GF-D8 (cell line): ENCODE measurements around the gene PTPRE.

Experiments
- DNase-seq: peaks from one replicate; lab custom pipeline; 2025; lab: John Stamatoyannopoulos, UW

PTPRE gene

DNA sequence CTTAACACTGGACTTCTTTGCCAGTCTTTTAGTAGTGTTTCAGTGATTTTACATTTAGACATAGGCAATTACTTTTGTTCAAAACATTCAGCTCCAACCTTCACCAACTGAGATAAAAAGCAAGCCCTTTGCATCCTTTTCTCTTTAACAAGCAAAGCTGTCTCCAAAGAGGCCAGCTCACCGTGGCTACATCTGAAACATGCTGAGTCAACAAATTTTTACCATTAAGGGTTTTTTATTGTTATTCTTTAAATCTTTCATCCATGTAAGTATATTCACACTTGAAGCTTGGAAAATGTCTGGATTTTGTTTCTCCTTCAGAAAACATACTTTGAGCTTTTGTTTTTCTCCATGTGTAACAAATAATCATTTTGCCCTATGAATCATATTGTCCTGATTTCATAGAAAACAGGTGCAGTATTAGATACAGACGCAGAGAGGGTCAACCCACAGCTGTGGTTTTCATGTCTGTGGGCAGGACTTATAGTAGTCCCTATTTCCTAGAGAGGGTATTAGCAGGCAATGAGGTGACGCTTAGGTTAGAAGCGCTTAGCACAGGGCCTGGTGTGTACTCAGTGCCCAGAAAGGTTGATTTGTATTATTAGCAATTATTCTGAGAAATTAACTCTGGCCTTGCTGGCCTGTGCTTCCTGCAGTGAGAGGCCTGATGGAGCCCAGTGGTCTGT is 119.9 kb downstream of the PTPRE start:
- DNase-seq = no peak

DNA sequence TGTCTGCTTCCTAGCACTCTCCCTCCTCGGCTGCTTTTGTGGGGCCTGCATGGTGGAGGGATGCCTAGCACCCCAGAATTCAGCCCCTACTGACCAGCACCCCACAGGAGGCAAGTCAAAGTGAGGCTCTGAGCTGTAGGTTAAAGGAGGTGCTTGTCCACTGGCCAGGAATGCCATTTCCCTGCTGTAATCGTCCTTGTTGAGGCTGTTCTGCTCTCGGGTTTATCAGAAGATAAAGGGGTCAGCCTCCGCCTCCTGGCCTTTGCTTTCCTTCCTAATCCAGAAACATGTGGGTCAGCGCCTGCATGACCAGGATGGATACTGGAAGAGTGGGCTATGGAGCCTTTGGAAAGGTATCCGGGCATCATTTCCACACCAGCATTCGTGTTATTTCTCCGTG is 120.4 kb downstream of the PTPRE start:
- DNase-seq = no peak

DNA sequence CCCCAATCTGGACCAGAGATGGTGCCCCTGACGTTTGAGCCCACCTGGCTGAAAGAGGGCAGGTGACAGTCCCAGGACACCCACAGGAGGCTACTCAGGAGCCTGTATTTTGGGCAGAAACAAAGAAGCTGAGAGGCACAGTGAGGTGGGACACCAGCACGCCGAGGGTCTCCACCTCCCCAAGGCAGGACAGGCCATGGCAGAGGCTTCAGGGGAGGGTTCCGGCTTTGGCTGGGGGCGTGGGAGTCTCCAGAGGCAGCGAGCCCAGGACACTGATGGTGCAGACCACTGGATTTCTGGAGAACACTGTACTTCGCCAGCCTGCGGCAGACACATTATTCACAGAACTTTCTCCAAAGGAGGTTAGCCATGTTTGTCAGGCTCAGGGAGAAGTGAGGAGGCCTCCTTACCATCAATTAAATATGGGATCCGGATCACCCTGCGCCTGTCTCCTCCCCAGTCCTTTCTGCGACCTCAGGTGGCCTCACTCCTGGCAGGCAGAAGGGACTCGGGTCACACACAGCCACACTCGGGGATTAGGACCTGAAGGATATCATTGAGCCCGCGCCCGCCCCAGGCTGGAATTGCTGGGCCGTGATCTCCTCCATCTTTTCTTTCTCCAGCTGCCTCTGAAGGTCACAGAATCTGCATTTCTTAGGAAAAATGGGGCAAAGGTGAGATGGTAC is 121.1 kb downstream of the PTPRE start:
- DNase-seq = no peak

DNA sequence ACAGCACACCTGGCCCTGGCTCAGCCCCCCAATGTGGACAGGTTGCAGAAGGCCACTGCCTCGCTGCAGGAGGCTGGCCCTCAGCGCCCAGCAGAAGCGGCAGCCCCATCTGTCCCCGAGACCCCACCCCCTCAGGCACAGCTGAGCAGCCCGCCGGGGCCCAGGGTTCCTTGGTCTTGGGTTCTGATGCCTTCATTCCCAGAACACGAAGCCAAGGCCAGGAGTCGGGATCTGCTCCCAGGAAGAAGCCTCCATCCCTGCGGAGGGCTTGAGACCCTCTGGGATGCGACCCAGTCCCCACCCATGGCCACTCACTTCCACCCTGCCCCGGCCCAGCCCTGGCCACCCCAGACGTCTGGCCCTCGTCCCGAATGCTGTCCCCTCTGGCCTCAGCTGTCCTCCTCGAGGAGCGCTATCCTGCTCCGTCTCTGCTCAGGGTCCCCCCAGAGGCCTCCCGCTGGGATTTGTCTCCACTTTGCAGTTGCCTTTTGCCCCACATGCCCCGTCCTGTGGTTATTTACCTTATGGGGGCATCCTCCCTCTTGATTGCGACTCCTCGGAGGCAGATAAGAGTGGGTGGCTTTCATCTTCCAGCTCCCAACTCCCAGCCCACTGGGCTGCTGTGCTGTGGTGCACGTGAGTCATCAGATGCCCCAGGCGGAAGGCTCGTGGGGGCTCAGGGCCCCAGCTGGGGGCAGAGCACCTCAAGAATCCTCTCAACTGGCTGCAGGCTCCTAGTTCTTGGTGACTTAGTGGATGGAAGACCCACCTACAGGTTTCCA is 121.8 kb downstream of the PTPRE start:
- DNase-seq = no peak

DNA sequence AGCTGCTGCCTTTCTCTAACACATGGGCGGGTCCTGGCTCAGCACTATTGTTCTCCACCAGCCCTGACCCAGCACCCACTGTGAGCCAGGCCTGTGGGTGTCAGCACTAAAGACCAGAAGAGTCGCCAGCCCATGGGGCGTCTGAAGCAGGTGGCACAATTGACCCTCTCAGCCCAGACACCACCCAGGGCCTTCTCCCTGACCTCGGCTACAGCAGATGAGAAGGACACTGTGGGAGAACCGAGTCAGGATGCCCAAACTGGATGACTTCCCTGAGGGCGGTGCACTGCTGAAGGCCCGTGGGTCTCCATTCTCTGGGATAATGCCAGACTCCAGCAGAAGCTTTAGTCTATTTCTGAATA is 122.4 kb downstream of the PTPRE start:
- no peak for DNase-seq

DNA sequence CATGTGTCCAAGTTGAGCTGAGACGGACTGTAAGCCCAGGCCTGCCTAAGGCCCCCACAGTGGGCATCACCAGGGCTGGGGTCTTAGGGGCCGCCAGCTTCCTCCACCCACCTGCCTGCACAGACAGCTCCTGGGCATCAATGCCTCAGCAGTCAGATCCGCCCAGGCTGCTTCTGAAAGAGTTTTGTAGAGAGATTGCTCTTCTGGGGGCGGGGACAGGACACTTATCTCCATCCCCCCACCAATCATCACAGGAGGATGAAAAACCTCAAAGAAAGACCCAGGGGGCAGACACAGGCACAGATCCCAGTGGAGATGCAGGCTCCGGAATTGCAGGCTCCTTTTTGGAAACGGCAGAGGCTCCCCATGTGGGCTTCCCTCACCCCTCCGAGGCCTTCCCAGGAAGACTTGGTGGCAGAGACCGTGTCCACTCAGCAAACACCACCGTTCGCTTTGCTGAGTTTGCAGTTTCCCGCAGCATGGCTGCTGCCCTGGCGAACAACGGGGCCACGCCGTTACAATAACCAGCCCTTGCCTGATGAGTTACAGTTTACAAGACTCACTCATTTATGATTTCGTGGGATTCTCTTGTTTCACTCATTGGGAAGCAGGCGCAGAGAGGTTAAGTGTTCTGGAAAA is 122.9 kb downstream of the PTPRE start:
- DNase-seq = no peak

DNA sequence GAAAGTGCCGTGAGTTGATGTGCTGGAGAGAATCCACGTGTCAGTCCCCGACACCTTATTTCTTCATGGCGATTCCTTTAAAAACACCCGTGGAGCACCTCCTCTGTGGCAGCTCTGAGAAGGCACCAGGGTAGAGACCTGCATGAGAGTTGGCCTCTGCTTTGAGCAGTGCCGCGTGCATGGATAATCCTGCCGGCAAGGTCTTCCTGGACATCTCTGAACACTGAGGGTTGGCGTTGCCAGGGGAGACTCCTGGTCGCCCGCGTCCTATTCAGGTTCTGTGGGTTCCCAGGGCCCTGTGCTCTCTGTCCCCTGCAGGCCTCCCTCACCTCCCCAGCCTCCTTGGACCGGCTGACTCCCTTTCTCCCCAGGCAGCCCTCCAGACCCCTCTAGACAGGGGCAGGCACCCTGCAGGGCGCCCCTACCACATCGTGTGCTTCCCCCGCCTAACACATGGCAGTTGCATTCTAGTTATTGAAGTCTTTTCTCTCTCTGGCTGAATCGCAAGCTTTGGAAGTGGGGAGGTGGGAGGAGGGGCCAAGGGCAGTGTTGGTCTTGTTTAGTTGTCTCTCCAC is 123.7 kb downstream of the PTPRE start:
- DNase-seq = no peak

DNA sequence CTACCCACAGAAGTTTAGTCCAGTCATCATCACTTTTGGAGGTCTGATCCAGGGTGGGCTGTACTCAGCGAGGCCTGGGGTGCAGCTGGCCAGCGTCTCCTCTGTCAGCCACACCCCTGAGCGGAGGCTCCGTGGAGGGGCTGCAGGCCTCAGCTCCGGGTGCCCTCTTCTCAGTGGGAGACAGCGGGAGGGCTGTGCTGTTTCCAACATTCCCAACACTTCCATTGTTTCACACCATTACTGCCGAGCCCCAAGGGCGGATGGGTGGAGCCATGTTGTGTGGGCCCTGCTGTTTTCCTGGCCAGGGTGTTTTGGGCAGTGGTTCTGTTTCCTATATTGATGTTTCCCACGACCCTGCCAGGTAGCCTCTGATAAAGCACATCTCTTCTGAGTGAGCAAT is 124.3 kb downstream of the PTPRE start:
- DNase-seq = no peak

DNA sequence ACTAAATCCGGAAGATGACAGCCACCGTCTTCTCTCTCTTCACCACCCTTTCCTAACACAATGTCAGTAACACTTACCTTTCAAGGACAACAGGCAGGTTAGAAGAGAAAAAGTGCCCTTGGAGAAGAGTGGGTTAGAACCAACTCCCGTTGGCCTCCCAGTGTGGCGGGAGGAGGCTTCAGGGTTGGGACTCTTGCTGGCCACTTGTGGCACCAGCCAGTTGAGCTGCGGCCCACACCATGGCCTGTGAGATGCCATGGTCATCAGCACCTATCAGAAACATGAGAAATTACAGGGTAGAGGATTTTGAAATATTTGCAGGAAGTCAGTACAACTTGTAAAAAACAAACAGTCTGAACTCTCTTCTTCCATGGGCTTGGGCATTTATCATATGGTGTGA is 125.6 kb downstream of the PTPRE start:
- DNase-seq = no peak

DNA sequence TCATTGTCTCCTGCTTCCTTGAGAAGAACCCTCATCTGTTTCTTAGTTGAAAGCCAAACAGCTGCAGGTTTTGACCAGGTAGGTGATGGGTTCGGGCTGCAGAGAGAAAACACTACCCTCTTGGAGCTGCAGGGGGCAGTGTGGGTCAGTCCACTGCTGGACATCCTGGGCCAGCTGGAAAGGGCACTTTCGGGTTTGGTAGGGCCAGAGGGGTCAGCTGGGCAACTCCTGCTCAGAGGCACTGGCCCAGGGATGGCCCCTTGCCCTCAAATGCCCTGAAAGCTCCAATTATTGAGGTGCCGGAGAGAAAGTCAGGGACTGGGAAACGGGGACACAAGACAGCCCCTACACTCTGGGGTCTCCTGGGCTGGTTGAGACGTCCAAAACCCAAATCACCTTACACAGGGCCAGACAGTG is 128.7 kb downstream of the PTPRE start:
- DNase-seq = no peak

DNA sequence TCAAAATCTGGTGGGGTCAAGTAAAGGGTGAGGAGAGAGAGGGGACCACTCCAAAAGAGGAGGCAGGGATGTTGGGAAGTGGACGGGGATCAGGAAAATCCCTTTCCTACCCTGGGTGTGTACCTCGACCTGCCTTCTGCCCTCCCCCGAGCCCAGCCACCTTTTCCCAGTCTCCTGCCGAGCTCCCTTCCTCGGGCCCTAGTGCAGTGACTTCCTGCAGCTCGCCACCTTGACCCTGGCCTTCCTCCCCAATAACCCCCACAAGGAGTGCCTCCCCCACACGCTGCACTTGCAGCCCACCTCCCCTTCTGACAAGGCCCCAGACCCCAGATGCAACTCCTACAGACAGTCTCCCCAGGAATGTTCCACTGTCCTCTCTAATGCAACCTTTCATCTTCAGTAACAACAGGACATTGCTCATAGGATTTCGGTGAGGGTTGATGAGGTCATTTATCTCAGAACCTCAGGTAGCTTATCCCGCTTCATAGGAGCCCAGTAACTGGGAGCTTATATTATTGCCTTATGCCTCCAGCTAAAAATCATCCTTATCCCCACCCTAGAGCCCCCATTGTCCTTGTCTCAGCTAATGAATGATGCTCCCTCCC is 129.2 kb downstream of the PTPRE start:
- DNase-seq = no peak

DNA sequence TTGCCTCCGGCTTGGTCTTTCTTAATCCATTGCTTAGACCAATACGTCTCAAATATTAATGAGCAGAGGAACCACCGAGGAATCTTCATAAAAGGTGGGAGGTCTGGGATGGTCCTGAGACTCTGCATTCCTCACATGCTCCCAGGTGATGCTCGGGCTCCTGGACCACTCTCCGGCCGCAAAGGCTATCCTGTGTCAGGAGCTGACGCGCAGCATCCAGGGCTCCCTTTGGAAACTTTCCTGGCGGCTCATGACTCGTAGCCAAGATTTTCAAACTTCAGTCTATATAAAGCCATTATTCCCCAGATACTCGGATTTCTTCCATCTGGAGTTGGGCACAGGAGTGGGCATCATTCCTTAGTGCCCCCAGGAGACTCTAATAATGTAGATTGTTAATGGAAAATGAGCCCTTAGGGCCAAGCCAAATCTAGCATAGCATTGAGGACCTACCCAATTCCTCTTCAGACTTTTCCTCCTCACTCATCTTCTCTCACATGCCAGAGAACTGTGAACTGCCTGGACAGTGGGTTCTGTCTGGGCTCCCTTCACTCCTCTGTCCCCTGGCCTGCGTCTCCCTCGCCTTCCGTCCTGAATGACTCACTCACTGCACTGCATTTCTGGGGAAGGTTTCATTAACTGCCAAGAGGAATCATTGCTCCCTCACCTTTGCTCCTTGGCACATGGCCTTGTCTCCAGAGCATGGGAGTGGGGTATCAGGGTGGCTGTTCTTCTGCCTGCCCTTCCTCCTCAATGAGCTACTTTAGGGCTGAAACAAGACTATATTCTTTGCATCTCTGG is 130.0 kb downstream of the PTPRE start:
- no peak for DNase-seq

DNA sequence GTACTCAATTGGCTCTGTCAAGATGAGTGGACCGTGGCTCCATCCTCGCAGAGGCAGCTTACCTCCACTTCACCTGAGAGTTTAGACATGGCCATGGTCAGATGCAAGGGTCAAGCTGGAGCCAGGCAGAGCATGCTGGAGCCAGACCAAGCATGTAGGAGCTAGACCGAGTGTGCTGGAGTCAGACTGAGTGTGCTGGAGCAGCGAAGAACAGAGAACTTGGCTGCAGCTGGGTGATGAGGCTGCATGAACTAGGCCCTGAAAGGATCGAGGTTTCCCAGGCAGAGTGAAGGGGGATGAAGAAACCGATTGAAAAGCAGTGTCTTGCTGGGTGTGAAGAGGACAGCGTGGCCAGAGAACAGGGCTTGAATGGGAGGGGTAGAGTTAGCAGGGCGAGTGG is 133.2 kb downstream of the PTPRE start:
- DNase-seq = no peak

DNA sequence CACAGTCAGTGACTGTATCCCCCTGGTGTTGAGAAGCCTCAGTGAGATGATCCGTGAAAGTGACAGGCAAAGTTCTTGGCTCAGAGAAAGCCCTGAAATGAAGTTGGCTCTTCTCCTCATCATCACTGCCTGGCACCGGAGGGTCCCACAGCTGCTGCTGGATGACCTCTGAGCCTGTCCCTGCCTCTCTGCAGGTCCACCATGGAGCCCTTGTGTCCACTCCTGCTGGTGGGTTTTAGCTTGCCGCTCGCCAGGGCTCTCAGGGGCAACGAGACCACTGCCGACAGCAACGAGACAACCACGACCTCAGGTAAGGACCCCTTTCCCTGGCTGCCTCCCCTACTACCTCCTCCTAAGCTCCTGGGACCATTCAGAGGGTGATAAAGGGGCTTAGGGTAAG is 133.8 kb downstream of the PTPRE start:
- no peak for DNase-seq

DNA sequence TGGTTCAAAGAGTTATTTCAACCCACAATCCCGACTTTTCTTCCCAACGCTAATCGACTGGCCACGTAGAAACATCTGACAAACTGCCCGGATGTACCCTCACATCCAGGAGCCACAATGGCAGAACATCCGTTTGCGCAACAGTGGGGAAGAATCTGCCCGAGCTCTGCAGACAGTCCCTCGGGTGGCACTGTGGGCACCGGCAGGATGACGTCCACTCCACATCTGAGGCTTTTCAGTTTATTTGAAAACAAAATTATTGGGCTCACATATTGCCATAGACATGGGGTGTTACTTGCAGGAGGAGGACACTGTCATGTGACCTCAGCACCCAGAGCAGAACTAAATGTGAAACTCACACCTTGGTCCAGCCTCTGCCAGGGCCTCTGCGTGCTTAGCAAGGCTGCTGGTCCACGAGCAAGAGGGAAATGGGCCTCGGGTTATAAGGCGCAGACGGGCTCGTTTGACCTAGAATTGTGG is 135.3 kb downstream of the PTPRE start:
- DNase-seq = no peak

DNA sequence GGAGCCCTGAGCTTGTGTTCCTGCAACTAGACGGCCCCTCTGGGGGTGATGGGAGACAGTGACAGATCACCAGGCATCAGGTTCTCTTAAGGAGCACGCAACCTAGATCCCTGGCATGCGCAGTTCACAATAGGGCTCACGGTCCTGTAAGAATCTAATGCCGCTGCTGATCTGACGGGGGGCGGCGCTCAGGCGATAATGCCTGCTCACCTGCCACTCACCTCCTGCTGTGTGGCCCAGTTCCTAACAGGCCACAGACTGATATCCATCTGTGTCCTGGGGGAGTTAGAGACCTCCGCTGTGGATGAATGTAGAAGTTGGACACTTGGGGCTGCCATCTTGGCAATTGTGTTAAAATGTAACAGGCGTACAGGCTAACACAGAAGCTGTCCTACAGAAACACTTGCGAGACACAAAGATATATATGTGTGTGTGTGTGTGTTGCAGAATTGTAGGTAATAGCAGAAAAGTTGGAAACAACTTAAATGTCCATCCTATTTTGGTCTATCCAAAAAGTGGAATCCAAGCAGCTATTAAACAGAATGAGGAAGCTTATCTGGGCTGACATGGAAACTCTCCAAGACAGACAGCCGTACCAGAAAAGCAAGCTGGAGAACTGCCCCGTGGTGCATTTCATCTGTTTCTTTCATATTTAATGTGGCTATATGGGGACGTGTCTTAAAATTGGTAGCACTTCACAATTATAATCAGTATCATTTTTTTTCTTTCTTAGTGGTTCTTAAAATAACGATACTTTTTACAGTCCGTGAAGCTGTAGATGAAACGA is 136.5 kb downstream of the PTPRE start:
- DNase-seq = no peak

DNA sequence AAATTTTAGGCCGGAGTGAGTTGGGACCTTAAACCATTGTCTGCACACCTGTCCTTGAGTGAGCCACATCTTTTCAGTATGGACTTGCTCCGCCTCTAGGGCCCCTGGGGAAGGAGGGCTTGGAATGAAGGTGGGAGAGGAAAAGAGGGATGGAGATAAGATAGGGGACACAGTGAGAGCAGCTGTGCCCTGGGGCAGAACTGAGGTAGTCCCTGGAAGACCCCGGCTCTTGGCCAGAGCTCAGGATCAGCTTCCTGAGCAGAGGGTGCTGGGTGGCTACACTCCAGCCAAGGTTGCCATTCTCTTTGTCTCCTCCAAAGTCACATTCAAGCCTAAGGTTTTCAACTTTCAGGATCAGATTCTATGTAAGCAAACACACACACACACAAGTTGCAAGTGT is 137.3 kb downstream of the PTPRE start:
- DNase-seq = no peak

DNA sequence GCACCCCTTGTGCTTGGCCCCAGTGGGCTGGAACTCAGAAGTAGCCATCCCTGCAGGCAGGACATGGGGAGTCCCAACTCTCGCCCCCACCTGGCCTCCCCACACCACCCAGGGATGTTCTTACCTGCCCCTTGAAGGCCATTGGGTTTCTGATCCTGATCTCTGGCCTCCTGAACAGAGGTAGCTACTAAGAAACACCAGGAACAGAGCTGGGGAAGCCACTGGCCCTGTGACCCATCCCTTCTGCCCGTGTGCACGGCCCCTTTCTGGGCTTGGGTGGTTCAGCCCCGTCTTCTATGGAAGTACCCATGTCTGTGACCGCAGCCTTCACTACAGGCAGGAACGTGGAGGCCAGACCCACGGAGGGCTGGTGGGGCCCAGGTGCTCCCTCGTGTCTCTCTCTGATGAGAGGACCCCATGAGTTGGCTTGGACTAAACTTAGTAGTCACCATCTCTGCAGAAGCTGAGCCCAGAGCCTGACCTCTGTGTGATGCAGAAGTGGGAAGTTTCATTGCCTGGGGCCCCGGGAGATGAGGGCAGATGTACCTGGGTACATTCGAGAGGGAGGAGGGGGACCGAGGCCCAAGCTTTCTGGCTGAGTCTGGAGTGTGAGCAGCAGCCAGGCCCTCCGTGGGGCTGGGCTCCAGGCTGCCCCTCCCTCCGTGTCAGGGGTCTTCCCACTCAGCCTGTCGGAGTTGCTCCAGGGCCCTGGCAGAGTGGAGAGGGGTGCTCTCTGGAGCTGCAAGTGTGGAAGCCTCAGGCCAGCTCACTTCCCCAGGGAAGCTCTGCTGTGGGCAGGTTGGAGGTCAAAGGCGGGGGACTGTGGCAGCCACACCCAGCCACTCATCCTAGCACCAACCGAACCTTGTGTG is 138.3 kb downstream of the PTPRE start:
- DNase-seq = no peak

DNA sequence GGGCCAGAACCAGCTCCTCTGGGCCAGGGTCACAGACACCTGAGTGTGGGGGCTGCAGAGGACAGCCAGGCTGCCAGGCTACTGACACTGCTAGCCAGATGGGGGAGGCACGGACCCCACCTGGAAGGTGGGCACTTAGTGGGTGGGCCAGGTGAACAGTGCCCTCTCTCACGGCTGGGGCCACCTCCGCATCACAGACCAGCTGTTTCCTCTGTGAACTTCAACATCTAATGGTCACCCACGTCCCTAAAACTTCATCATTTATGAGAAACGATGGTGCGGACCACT is 138.9 kb downstream of the PTPRE start:
- no peak for DNase-seq
